GM18517 (cell line): ENCODE results near the gene ANP32A.

ENCODE experiments used
- ATAC-seq: cut with Tn5 transposase; IDR thresholded peaks from one replicate; pipeline ENCODE4 v1.9.1; 2021; ENCODE audit warnings: mild to moderate bottlenecking, moderate library complexity; ENCODE audit not compliant: unreplicated experiment

Gene ANP32A

GRCh38 chr15:68784206-68784605, 36.5 kb downstream of the ANP32A start:
- ATAC-seq, result no peak

- ATAC-seq, result no peak
These were observed 37.3 kb downstream of the ANP32A start for GRCh38 chr15:68783226-68784058.

GRCh38 chr15:68782589-68783161, 38.0 kb downstream of the ANP32A start:
- ATAC-seq, result no peak

GRCh38 chr15:68781766-68782588, 38.7 kb downstream of the ANP32A start:
- ATAC-seq, result no peak

- no peak for ATAC-seq
These were observed 39.5 kb downstream of the ANP32A start for GRCh38 chr15:68781217-68781616.

GRCh38 chr15:68778876-68779275, 41.8 kb downstream of the ANP32A start:
- ATAC-seq, result no peak

GRCh38 chr15:68776477-68777270, 44.0 kb downstream of the ANP32A start:
- ATAC-seq, result no peak

- no peak for ATAC-seq
These were observed 44.8 kb downstream of the ANP32A start for GRCh38 chr15:68775671-68776476.

GRCh38 chr15:68775236-68775577, 45.5 kb downstream of the ANP32A start:
- no peak for ATAC-seq

- no peak for ATAC-seq
These were observed 46.0 kb downstream of the ANP32A start for GRCh38 chr15:68774521-68775235.

GRCh38 chr15:68774120-68774519, 46.6 kb downstream of the ANP32A start:
- ATAC-seq, result no peak

- no peak for ATAC-seq
These were observed 47.7 kb downstream of the ANP32A start for GRCh38 chr15:68773036-68773435.

GRCh38 chr15:68770216-68770615, 50.5 kb downstream of the ANP32A start:
- ATAC-seq, result no peak

GRCh38 chr15:68769702-68770101, 51.0 kb downstream of the ANP32A start:
- no peak for ATAC-seq

GRCh38 chr15:68768321-68768720, 52.4 kb downstream of the ANP32A start:
- ATAC-seq, result no peak

GRCh38 chr15:68767833-68768232, 52.9 kb downstream of the ANP32A start:
- no peak for ATAC-seq

GRCh38 chr15:68765602-68766368, 54.9 kb downstream of the ANP32A start:
- no peak for ATAC-seq

GRCh38 chr15:68764090-68764489, 56.6 kb downstream of the ANP32A start:
- no peak for ATAC-seq

- no peak for ATAC-seq
These were observed 57.6 kb downstream of the ANP32A start for GRCh38 chr15:68763063-68763462.
